Pancreas (tissue), 10 donors: ENCODE data around the gene TCEAL7. TPM values are rescaled to one million over a fixed set of nuclear protein-coding genes. Genes with fewer than 3 reads are reported as not detected.

Experiments
- ATAC-seq, 4 donors: fragments of 200-7000 bp; cut with Tn5 transposase; one replicate each; pipeline versions ENCODE4 v1.8.0 to v1.9.1; 2020; ENCODE audit warnings: mild to moderate bottlenecking in 4 of 4, moderate library complexity in 4 of 4
- DNase-seq, 6 donors: peaks; one replicate each; pipeline ENCODE4 v3.0.0-alpha.2; 2020
- FAIRE-seq: peaks from 2 replicates; lab custom pipeline; 2012; peaks lifted over from hg19 to GRCh38; lab: Jason Lieb, UNC
- H3K27ac ChIP-seq, 4 donors: fragments of 200-600 bp; sonication (generic); 1 replicate in 3 of 4; 2 replicates in 1 of 4; pipeline versions ENCODE4 v1.5.0 to v1.8.0; 2020
- H3K27me3 ChIP-seq, 4 donors: fragments of 200-600 bp; one replicate each; pipeline ENCODE4 v1.8.0; 2021
- H3K36me3 ChIP-seq, 3 donors: fragments of 200-600 bp; sonication (generic) in 1 of 3; one replicate each; pipeline versions ENCODE4 v1.5.0 to v1.8.0; 2020 to 2021
- H3K4me1 ChIP-seq, 3 donors: fragments of 200-600 bp; one replicate each; pipeline ENCODE4 v1.8.0; 2021
- H3K4me3 ChIP-seq, 4 donors: fragments of 200-600 bp; sonication (generic) in 2 of 4; one replicate each; pipeline versions ENCODE4 v1.5.0 to v1.8.0; 2020 to 2021
- H3K9me3 ChIP-seq, 4 donors: fragments of 200-600 bp; one replicate each; pipeline ENCODE4 v1.8.0; 2021
- CTCF ChIP-seq, 4 donors: fragments of 200-600 bp; sonication (generic) in 3 of 4; IDR thresholded peaks; one replicate each; pipeline versions ENCODE4 v1.5.0 to v1.8.0; 2021; ENCODE audit warnings: antibody characterized with exemption in 4 of 4
- WGBS, 2 donors: extraction: QIAGEN DNeasy Blood & Tissue Kit; methylation state at CpG; one replicate each; pipeline ENCODE4 v1.1.7; 2013; 5-methylcytosine and 5-hydroxymethylcytosine counted together
- intact Hi-C, 3 donors: fragments of 100-400 bp; cut with DNase I; formaldehyde crosslinking; loops; one replicate each; pipeline versions ENCODE4 v1.11.1 to v1.14.2; 2022
- polyA plus RNA-seq, 2 donors: library from polyadenylated mRNA; stranded (reverse); fragments of 200-250 nt; gene quantifications; one replicate each; pipeline ENCODE4 v1.2.3, GENCODE V29; 2013
- total RNA-seq, 6 donors: library from RNA; stranded (reverse); fragmentation: NEBNext Ultra II Directional in 4 of 6; extraction: Animal tissue kit (Norgen Biotek cat#: 25700) in 4 of 6; gene quantifications; one replicate each; pipeline versions ENCODE4 v1.2.1 to v1.2.4, GENCODE V29; 2021 to 2023
- donor health status: healthy with polysubstance abuse.
- donor health status: DM: no; HTN: no; CAD: no; lungs with moderate emphysema.
- donor health status: DM: no; HTN: no; CAD: no.
- donor health status: control.
- donor health status: control.
- donor health status: Bipolar disorder and iron deficiency.
- donor health status: DM: yes; HTN: yes; CAD: no.
- donor health status: DM: no; HTN: no; CAD: no.
- donor health status: DM: no; HTN: no; CAD: no.
- donor health status: DM: yes; HTN: yes; CAD: no.

TCEAL7 gene
- total and polyA plus RNA-seq, 8 donors = 0.12 to 2.6 (median 0.58) TPM

- no peak for TF ChIP-seq CTCF (IDR thresholded peaks at IDR 0.05)
- Histone ChIP-seq H3K9me3 (no peaks in the 10 kb centered on the region), H3K4me3 (no peak overlapping the region), H3K27ac (no peak overlapping the region), H3K27me3 (no peaks in the 10 kb centered on the region), H3K4me1 (no peaks in the 10 kb centered on the region), H3K36me3 (no peaks in the 10 kb centered on the region)
- WGBS, 2 donors = 76 to 77% methylated on average over 2 of the region's 2 CpGs
- FAIRE-seq = no peak
- DNase-seq = no peak
- intact Hi-C loops = no loop called here
- no peak for ATAC-seq
Observed at GRCh38 chrX:103378990-103379389, 49.0 kb downstream of the TCEAL7 start.

Other genes with a start within 250 kb of the TCEAL7 start
- under 1 TPM in 4 of 6 donors, not detected in 2; 0.14 to 0.87 (median 0.39) TPM for gene NXF3, start 237.1 kb upstream of the TCEAL7 start, total RNA-seq
- 1 to 10 TPM in 1 of 2 donors, under 1 TPM in 1; 0.57 to 1.3 TPM for gene NXF3, start 237.1 kb upstream of the TCEAL7 start, polyA plus RNA-seq
- gene BEX4, start 115.1 kb upstream of the TCEAL7 start, total RNA-seq = 10 to 100 TPM in 3 of 6 donors, 1 to 10 TPM in 3; 7.4 to 18.5 (median 9.7) TPM
- 10 to 100 TPM; 24.9 to 89.2 TPM for gene BEX4, start 115.1 kb upstream of the TCEAL7 start, polyA plus RNA-seq
- gene TCEAL8, start 75.1 kb upstream of the TCEAL7 start, total RNA-seq = 10 to 100 TPM; 16.8 to 25.7 (median 21.6) TPM
- gene TCEAL8, start 75.1 kb upstream of the TCEAL7 start, polyA plus RNA-seq = 10 to 100 TPM; 25.5 to 56.6 TPM
- gene TCEAL5, start 53.5 kb upstream of the TCEAL7 start, total RNA-seq = under 1 TPM in 4 of 6 donors, not detected in 2; 0.16 to 0.47 (median 0.31) TPM
- 1 to 10 TPM; 1.1 to 5.7 TPM for gene TCEAL5, start 53.5 kb upstream of the TCEAL7 start, polyA plus RNA-seq
- gene BEX2, start 19.2 kb upstream of the TCEAL7 start, total RNA-seq = 10 to 100 TPM; 11.2 to 19.0 (median 13.8) TPM
- gene BEX2, start 19.2 kb upstream of the TCEAL7 start, polyA plus RNA-seq = 100 to 1,000 TPM in 1 of 2 donors, 10 to 100 TPM in 1; 24.0 to 113 TPM
- gene TCEAL9, start 26.3 kb downstream of the TCEAL7 start, total RNA-seq = 10 to 100 TPM in 3 of 6 donors, 1 to 10 TPM in 3; 7.3 to 24.1 (median 9.9) TPM
- 10 to 100 TPM; 42.0 to 71.8 TPM for gene TCEAL9, start 26.3 kb downstream of the TCEAL7 start, polyA plus RNA-seq
- gene BEX3, start 46.3 kb downstream of the TCEAL7 start, total RNA-seq = 10 to 100 TPM; 30.2 to 55.3 (median 39.0) TPM
- 100 to 1,000 TPM in 1 of 2 donors, 10 to 100 TPM in 1; 40.7 to 184 TPM for gene BEX3, start 46.3 kb downstream of the TCEAL7 start, polyA plus RNA-seq
- under 1 TPM in 5 of 6 donors, not detected in 1; 0.06 to 0.19 (median 0.12) TPM for gene RAB40A, start 189.2 kb downstream of the TCEAL7 start, total RNA-seq
- gene RAB40A, start 189.2 kb downstream of the TCEAL7 start, polyA plus RNA-seq = under 1 TPM; 0.08 to 0.12 TPM